Embryonic facial prominence (tissue), 1 donor: Measurements from ENCODE around the gene CNOT11.
"Not testable (repeated sequence)": the region's sequence is repeated elsewhere in the genome, so short reads cannot be mapped to it uniquely, and the experiment has no call there.

Experiments
- DNase-seq: peaks from one replicate; pipeline ENCODE4 v3.0.0-alpha.2; 2016; ENCODE audit errors: extremely low spot score

The CNOT11 gene

GRCh38 chr2:101252408-101253012 lies at the start of gene CNOT11:
Gene CNOT11, plus strand, starts transcription at chr2:101252886. Its CDS starts 79 bp downstream, at chr2:101252965.
- peak; percentile 95 for DNase-seq

DNA sequence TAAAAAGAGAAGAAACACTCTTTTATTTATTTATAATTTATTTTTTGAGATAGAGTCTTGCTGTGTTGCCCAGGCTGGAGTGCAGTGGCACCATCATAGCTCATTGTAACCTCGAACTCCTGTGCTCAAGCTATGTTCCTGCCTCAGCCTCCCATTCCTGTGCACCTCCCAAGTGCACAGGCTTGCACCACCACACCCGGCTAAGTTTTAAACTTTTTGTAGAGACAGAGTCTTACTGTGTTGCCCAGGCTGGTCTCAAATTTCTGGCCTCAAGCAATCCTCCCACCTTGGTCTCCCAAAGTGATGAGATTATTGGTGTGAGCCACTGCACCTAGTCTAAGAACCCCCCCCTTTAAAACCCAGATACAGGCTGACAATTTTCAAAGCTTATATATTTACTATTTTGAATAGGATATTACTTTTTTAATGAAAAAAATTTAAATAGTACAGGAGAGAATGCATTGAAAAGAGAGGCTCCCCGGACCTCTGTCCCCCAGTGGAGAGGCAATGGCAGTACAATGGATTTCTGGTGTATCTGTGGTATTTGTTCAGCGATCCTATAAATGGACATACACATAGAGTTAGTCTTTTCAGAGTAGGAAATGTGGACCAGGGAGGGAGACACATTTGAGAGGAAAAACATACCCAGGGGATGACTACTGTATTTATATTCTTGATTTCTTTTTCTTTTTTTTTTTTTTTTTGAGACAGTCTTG lies 48.1 kb upstream of the CNOT11 start:
- DNase-seq: no peak

- DNase-seq: peak; percentile 41
These were observed 46.9 kb upstream of the CNOT11 start for GRCh38 chr2:101205521-101206479.

- DNase-seq: no peak
These were observed 43.9 kb upstream of the CNOT11 start for GRCh38 chr2:101208830-101209229.

GRCh38 chr2:101219246-101219645 lies 33.4 kb upstream of the CNOT11 start:
- DNase-seq: no peak

DNA sequence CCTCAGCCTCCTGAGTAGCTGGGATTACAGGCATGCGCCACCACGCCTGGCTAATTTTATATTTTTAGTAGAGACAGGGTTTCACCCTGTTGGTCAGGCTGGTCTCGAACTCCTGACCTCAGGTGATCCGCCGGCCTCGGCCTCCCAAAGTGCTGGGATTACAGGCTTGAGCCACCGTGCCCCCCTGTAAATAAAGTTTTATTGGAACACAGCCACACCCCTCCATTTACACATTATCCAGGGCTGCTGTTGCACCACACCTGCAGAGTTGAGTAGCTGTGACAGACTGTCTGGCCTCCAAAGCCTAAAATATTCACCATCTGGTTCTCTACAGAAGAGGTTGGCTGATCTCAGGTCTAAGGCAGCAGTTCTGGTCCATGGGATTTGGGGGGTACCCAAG lies 32.6 kb upstream of the CNOT11 start:
- DNase-seq: not testable (repeated sequence)

DNA sequence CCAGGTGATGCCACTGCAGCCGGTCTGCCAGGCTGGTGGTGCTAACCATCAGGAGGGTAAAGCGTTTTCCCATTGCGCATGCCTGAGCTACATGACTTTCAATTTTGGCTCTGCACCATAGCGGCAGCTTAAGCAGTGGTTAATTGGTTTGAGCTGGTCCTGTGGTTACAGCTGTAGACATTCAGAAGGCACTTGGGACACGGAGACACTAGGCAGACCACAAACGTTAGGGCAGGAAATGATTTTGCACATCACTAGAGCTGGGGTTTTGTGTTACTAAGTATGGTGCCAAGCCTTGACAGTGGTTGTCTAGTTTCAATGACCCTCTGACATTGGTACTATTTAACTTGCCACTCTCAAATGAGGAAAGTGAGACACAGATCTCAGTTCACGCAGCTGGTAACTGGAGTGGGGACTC lies 28.9 kb upstream of the CNOT11 start:
- no peak for DNase-seq

- no peak for DNase-seq
These were observed 22.1 kb upstream of the CNOT11 start for GRCh38 chr2:101230541-101231001.

DNA sequence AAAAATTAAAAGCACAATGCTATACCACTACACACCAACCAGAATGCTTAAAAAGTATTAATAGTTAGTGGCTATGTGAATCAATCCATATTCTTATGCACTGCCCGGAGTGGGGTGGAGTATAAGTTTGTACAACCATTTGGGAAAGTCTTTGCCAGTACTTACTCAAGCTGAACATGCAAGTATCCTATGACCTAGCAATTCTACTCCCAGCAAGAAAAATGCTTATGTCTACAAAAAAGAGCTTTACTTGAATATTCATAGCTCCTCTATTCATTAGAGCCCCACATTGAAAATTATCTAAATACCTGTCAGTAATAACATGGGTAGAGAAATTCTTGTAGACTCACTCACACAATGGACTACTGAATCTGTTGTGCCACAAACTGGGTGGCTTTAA lies 21.4 kb upstream of the CNOT11 start:
- no peak for DNase-seq

- DNase-seq: no peak
These were observed 20.6 kb upstream of the CNOT11 start for GRCh38 chr2:101231937-101232730.

DNA sequence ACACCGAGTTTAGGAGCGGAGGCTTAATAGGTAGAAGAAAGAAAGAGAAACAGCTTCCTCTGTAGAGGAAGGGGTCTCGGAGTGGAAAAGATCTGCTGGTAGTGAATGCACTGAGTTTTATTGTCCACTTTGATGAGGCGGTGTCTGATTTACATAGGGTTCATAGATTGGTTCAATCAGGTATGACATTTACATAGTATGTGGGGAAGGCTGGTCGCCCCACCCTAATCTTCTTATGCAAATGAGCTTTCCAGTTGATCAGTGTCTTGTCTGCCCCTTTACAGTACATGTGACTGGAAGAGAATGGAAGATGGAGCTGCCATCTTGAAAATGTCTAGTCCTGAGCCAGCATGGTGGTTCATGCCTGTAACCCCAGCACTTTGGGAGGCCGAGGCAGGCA lies 19.9 kb upstream of the CNOT11 start:
- no peak for DNase-seq

- no peak for DNase-seq
These were observed 18.3 kb upstream of the CNOT11 start for GRCh38 chr2:101234169-101234938.

DNA sequence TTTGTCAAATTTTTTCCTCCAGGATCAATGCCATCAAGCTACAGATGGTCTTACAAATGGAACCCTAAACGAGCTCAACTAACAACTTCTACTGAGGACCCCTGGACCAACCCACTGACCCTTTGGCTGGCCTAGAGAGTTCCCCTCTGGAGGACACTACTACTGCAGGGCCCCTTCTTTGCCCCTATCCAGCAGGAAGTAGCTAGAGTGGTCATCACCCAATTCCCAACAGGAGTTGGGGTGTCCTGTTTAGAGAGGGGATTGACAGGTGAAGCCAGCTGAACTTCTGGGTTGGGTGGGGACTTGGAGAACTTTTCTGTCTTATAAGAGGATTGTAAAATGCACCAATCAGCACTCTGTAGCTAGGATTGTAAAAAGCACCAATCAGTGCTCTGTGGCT lies 16.7 kb upstream of the CNOT11 start:
- not testable (repeated sequence) for DNase-seq

DNA sequence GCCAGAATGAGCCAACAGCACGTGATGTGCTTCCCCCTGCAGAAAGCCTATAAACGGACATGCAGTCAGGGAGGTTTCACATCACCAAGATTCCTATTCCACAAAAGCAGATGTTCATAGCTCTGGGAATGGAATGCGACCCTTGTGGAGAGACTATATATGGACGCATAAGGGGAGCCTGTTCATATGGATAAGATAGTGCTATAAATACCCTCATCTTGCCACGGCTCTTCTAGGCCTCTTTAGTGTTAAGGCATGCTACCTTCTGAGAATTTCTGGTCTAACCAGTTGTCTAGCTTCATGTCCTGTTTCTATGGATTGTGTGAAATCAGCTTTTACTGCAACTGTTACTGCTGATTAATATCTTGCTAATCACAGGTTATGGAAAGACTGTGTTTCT lies 14.7 kb upstream of the CNOT11 start:
- not testable (repeated sequence) for DNase-seq

DNA sequence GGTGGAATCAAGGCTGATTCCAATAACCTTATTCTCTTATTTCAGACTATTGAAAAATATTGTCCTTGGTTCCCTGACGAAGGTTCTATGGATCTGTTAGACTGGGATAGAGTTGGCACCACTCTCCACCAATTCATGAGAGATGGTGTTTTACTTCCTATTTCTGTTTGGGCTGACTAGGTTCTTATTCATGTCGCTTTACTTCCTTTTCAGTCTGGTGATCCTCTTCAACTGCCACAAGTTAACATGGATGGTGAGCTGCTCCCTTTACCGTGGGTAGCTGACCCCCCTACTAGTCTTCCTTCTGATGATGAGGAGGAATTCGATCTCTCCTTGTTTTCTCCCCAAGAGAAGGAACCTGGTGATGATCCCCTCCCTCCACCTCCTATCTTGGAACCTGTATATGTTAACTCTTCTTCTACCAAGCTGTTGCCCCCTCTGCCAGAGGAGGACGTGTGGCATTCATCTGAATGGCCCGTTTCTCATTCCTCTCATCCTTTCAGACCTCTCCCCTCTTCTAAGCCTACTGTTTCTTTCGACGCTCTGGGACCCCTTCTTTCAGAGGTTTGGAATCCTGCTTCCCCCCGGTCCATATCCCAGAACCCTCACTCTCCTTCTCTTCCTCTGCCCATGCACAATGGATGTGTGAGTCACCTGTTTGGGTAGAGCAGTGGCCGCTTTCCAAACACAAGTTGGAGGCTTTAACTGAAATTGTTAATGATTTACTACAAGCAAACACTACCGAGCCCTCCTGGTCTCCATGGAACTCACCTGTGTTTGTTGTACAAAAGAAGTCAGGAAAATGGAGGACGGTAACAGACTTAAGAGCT lies 13.5 kb upstream of the CNOT11 start:
- no peak for DNase-seq

DNA sequence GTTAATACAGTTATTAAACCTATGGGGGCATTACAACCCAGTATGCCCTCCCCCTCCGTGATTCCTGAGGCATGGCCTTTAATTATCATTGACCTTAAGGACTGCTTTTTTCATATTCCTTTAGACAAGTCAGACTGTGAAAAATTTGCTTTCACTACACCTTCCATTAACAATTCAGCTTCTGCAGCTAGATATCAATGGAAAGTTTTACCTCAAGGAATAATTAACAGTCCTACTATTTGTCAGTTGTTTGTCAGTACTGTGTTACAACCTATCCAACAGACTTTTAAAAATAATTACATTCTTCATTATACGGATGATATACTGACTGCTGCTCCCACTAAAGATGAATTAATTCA lies 12.9 kb upstream of the CNOT11 start:
- DNase-seq: not testable (repeated sequence)

DNA sequence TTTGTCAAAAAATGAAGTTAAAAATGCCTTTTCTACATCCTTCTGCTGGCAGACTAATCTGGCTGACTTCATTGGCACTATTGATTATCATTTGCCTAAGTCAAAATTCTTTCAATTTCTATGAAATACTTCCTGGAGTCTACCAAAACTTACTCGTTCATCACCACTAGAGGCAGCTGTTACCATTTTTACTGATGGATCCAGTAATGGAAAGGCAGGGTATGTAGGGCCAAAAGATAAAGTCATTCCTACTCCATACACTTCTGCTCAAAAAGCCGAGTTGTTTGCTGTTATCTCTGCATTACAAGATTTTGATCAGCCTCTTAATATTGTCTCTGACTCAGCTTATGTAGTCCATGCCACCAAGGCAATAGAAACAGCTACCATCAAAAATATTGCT lies 12.0 kb upstream of the CNOT11 start:
- not testable (repeated sequence) for DNase-seq

DNA sequence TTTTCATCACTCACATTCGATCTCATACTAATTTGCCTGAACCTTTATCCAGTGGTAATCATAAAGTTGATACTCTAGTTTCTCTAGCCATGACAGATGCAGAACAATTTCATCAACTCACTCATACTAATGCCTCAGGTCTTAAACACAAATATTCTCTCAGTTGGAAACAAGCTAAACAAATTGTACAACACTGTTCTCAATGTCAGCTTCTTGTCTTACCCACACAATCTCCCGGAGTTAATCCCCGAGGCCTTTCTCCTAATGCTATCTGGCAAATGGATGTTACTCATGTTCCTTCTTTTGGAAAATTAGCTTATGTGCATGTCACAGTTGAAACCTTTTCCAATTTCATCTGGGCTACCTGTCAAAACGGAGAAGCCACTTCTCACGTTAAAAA lies 11.5 kb upstream of the CNOT11 start:
- DNase-seq: no peak

GRCh38 chr2:101244373-101244772 lies 8.3 kb upstream of the CNOT11 start:
- not testable (repeated sequence) for DNase-seq

GRCh38 chr2:101244899-101245298 lies 7.8 kb upstream of the CNOT11 start:
- DNase-seq: not testable (repeated sequence)
